GM21737 (cell line): Measurements from ENCODE around the gene NSF.
"Not testable (repeated sequence)": the region's sequence is repeated elsewhere in the genome, so short reads cannot be mapped to it uniquely, and the experiment has no call there.

ENCODE experiments used
- ATAC-seq: cut with Tn5 transposase; IDR thresholded peaks from one replicate; pipeline ENCODE4 v1.9.1; 2021; ENCODE audit warnings: mild to moderate bottlenecking, moderate library complexity; ENCODE audit not compliant: unreplicated experiment

NSF gene

DNA sequence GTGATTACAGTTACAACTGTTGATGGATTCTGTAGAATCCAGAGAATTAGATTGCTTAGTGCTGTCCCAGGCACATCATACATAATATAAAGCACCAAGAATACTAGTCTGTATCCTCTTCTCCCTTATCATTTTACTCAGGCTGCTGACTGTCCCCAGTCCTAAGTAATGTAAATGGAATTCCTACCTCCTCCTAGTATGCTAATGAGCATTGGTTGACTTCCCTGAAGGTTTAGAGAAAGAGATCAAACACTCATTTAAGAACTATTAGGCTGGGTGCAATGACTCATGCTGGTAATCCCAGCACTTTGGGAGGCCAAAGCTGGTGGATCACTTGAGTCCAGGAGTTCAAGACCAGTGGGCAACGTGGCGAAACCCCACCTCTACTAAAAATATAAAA, 37.0 kb downstream of the NSF start:
- not testable (repeated sequence) for ATAC-seq

DNA sequence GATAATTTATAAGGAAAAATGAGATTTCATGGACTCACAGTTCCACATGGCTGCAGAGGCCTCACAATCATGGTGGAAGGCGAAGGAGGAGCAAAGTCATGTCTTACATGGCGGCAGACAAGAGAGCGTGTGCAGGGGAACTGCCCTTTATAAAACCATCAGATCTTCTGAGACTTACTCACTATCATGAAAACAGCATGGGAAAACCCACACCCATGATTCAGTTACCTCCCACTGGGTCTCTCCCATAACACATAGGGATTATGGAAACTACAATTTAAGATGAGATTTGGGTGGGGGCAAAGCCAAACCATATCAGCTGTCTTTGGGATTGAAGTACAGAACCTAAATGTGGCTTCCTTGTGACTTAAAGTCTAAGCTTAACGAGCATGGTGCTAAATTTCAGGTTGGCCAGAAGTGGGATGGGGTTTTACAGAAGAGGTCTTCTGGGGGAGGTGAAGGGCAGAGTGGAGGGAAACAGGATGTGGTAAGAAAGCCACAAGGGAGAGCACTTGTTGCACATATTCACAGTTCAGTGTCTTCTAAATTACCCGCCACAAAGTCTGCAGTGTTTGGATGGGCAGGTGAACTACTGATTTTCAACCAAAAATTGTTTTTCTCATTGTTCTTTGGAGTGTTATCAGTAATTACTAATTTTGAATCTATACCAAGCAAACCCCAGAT, 38.4 kb downstream of the NSF start:
- ATAC-seq, result peak; percentile 69

DNA sequence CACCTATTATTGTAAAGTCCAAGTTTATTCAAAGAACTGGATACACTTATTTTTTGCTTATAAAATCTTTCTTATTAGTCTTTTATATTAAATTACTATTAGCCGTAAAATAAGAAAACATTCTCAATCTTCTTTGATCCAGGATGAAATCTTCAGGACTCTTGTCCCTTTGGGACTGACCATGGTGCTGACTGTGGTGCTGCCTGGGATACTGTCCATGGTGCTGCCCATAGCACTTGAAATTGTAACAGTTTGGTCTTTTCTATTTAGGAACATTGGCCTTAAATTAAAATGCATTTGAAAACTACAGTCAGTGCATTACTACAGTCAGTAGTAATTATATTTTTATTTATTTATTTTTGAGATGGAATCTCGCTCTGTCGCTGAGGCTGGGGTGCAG, 41.7 kb downstream of the NSF start:
- not testable (repeated sequence) for ATAC-seq

DNA sequence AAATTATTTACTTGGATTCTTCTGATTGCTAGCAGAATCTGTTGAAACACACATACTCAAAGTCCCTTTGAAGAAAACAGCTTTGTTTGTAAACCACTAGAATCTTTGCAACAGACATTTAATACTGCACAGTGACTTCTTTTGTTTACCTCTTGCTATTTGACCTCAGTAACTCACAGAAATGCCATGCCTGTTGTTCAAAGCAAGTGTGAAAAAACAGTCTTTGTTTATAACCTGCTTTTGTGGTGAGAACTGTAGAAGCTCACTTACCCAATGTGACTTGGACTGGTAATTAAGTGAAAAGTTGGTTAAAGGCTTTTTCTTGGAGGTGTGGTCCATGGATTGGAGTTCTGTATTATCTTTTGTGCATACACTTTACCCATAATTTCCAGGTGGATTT, 44.4 kb downstream of the NSF start:
- not testable (repeated sequence) for ATAC-seq

DNA sequence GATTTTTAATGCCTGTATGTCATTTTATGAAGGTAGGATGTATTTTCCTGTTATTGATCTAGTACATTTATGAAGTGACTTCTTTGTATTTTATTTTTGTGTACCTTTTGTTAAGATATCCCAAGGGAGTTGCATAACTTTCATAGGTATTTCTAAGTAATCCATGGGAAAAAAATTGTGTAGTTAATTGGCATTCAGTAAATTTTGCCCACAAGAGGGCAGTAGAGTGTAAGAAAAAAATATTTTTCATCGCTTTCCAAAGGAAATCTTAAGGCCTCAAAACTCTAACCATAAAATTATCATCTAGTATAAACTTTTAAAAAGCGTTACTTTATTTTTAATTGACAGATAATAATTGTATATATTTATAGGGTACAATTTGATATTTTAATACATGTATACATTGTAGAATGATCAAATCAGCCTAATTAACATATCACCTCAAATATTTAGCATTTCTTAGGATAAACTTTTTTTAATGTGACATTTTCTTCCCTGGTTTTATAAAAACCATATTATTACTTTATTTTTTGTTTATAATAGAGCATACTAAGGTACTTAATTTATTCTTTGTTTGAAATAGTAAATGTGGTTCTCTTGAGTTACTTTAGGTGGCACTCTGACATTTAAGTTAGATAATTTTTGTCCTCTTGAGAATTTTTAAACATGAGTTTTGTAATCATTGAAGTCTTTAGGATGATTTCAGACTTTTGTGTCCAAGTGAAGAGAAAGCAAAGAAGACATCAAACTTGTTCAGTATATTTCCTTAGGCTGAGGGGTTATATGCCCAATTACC, 51.6 kb downstream of the NSF start:
- ATAC-seq, result not testable (repeated sequence)

DNA sequence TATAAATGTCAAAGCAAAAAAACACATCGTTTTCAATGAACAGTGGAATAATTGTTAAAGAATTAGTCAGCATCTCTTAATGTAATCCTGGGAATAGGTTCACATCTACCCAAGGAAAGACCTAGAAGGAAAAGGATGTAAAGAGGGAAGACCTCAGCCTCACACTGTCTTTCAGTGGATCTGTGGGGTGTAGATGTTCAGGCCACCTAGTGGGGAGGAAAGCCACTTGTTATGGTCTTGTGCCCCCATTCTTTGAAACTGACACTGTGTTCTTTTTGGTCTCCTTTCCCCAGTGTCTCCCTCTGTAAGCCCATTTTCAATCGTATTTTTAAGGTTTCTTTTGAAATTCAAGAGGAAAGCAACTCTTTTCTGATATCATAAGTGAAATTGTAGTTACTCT, 56.8 kb downstream of the NSF start:
- ATAC-seq, result not testable (repeated sequence)

DNA sequence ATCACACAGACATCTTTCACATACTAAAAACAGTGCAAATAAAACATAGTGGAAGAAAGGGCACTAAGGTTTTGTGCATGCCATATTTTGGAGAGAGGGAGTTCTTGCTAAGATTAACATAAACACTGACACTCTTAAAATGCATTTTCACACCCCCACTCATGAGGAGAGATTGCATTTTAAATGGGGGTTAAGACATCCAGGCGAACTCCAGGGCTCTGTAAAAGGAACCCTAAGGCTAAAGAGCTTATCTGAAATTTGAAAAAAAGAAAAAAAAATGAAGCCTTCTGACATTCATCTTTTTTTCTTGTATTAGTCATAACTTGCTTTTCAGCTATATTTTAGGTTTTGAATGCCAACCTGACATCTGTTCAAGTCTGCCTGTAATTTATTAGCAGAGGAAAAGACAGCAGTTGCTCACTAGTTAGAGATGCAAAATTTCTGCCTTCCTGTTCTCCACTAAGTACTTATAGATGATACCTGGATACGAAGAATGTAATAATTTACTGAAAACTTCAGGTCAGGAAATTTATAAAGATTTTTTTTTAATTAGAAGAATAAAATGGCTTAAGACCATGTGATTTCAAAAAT, 57.3 kb downstream of the NSF start:
- ATAC-seq, result not testable (repeated sequence)

DNA sequence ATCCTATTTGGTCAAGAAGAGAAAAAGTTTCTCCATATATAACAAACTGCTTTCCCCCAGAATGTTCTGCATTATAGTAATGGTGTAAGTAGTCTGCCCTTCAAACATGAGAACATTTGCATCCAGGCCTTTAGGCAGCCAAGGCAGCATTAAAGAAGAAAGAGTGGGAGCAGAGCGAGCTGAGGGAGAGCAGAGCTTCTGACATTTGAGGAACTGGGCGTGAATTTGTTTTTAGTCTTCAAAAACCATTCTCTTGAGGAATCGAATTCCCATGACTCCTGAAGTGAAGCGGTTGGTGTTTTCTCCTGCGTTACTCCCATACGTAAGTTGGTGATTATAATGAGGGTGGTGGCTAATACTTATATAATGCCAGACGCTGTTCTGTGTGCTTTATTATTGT, 58.8 kb downstream of the NSF start:
- ATAC-seq, result not testable (repeated sequence)

DNA sequence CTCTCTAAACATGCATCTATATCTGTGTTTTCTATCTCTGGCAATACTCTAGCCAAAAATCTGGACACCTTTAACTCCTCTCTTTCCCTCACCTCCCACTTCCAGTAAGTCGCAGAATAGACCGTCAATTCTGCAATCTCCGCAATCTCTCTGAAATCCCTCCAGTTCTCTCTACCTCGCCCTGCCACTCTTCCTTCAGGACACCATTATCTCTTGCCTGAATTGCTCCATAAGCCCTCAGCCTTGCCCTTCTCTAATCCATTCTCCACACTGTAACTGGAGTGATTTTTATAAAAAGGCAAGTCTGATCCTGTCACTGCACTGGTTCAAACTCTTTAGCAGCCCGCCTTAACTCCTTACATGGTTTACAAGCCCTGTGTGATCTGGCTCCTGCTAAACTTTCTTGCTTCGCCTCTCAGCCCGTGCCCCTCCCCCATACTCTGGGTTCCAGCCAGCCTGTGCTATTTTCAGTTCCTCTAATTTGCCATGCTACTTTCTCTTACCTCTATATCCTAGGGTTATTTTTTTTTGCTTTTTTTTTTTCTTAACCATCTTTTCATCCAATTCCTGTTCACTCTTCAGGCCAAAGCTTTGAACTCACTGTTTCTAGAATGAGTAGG, 61.7 kb downstream of the NSF start:
- not testable (repeated sequence) for ATAC-seq

DNA sequence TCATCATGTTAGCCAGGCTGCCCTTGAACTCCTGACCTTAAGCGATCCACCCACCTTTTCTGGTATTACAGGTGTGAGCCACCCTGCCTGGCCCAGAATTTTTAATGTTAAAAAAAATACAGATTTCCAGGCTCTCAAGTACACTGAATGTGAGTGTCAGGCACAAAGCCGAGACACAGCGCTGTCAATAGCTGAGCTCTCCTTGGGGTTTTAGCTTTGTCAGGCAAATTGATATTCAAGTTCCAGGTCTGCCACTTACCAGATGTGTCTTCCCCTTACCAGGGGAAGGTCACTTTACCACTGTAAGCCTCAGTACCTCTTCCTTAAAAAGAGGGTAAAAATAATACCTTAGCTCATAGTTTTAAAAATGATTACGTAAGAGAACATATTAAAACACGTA, 67.8 kb downstream of the NSF start:
- ATAC-seq, result not testable (repeated sequence)

DNA sequence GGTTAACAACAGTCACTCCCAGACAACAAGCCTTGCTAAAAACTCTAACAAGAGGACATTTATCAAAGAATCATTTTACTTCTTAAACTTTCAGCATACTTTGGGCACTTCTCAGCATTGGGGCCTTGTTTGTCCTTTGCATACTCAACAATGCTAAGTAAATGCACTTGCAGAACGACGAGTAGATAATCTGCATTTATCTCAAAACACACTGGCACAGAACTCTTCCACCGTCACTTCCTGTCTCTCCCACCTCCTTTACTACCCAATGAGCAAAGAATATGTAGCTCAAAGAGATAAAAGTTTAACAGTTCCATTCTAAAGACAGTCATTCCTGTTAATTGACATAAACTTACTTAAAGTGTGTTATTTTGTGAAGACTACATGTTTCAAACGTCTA, 69.2 kb downstream of the NSF start:
- not testable (repeated sequence) for ATAC-seq

DNA sequence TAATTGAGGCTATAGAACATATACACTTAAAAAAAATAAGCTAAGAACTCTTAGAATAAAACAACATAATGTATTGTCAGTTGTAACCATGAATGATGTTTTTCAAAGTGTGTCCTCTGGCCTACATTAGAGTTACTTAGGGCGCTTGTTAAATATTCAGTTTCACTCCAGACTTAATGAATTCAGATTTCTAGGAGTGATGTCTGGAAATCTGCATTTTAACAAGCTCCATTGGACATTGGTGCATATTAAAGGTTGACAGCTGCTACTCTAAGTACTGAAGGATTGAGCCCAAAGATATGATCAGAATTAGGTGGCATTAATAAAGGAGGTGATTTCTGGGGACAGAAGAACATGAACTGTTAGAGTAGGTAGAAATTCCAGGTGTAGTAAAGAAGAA, 72.7 kb downstream of the NSF start:
- not testable (repeated sequence) for ATAC-seq

DNA sequence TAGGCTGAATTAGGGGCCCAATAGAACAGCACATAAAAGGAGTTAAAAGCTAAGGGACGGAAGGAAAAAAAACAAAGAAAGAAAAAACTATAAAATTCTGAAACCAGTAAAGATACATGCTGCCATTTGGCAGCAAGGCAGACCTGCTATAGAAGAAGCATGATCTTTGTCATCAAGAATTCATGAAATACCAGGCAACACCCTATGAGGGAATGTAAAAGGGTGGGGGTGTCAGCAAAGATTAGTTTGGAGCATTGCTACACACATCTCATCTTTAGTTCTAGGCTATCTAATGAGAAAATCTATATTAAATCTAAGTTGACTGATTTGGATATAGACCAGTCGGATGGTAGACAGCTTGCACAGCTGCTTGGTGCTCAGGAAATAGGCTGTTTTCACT, 73.1 kb downstream of the NSF start:
- not testable (repeated sequence) for ATAC-seq

DNA sequence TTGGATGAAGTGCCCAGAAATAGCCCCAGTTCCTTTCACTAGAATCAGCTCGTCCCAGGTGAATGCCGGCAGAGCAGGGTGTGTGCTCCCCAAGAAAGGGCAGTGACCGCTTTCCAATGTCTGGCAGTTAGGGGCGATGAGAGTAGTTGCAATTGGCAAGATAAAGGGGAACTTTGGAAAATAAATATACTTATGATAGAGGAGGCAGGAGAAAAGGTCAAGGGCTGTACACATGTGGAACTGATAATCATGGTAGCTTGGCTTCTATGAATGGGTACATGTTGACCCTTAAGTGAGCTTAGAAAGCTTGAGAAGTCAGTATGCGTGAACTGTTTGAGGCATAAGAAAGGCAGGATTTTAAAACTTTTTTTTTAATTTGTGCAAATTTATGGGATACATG, 75.5 kb downstream of the NSF start:
- ATAC-seq, result not testable (repeated sequence)

DNA sequence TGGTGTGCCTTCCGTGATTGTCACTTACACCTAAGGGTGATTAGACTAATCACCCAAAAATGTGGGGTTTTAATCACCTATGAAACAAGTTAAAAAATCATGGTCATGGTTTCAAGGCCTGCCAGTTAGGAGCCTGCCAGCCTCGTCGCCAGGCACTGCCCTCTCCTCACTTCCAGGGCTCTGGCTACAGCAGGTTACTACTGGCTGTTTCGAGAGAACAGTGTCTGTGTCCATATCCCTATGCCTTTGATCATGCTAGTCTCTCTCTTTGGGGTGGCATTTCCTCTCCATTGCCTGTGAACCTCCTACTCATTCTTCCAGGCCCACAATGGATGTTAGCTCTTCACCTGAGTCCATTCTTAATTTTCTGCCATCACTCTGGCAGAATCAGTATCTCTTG, 80.3 kb downstream of the NSF start:
- ATAC-seq, result not testable (repeated sequence)

DNA sequence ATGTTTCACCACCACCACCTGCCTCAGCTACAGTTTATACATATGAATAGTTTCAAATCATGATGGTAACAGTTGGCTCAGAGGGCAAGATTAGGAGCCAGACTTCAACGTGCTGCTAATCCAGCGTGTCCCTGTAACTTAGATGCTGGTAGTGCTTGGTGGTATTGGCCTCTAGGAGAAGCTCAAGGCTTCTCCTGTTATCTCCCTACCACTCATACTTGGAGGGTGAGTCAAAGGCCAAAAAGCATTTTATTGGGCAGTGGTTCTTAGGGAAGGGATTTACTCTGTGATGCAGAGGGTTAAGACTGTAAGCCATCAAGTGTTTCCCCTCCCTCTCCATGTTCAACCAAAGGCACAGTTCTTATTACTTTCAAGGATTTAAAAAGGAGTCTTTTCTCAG, 82.3 kb downstream of the NSF start:
- not testable (repeated sequence) for ATAC-seq

DNA sequence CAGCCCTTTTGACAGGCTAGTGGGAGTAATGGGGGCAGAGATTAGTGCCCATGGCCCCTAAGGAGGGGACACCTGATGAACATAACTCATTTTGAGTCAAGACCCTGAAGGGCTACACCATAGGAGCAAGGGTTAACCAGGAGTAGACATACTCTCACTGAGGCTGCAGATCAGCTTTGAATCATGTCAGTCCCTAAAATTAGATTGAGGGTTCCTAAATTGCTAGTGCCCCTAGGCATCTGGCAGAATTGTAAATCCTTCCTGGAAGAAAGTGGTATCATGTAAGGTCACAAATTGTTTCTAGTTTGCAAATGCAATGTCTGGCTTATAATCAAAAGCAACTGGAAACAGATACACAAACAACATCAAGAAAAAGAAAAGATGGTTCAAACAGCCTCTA, 87.3 kb downstream of the NSF start:
- ATAC-seq, result not testable (repeated sequence)

DNA sequence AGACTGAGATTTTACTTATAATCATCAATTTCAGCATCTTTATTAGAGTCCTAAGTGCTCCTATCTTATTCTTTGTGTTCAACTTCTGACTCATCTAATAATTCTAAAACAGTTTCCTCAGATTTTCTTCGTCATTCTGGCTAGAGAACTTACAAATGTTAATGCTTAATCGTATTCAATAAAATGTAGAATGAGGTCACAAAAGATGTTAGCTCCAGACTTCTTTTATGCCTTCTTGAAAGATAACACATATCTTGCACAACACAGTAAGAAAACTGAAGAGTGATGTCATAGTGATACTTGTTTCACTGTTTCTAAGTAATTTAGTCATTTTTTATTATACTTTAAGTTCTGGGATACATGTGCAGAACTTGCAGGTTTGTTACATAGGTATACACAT, 93.2 kb downstream of the NSF start:
- not testable (repeated sequence) for ATAC-seq

DNA sequence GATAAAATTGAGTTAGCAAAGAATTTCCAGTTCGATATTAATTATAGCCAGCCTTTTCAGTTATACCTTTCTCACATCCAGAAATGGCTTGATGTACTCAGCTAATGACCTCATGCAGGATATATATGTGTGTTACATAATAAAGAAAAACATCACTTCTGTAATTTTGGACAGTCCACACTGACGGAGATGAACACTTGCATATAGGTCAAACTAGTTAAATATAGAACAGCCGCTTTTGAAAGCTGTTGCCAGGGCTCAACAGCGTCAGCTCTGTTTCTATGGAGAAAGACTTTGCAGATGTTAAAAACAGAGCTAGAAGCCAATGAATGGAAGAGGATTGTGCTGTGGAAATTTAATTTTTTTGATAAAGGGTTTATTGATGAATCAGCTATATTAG, 94.8 kb downstream of the NSF start:
- ATAC-seq, result not testable (repeated sequence)

DNA sequence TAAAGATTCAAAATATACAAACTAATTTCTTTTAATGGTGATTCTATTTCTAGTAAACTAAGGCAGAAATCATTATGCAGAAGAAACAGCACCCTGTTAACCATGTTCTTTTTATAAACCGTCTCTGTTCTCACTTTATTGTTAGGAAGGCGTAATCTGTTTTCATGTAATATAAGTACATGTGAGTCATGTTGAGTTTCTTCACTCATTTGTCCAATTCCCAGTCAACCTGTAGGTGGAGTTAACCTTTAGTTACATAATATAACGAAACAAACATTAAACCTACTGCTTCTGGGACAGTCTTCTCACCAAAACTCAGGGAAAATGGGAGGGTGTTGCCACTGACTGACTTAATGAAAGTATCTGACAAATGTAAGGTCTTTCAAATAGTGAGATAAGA, 101.7 kb downstream of the NSF start:
- ATAC-seq, result not testable (repeated sequence)

DNA sequence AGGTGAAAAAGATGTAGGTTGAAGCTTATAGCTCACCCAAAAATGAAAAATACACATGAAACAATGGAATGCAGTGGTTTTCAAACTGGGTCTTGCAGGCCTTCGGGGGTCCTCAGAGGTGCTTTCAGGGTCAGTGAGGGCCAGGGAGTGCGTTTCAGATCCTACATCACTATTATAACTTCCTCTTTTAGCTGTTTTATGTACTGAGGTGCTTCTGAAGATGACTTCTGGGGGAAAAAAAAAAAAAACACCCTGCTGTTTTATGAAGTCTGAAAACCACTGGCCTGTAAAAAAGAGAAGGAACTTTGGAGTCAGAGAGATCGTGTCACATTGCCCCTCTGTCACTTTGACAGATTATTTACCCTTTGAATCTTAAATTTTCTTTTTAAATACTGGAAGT, 102.8 kb downstream of the NSF start:
- not testable (repeated sequence) for ATAC-seq
